IMR-90 (cell line): ENCODE data around the gene LBP. TPM values are rescaled to one million over a fixed set of nuclear protein-coding genes. Genes with fewer than 3 reads are reported as not detected.

ENCODE experiments used
- ATAC-seq: fragments of 200-7000 bp; cut with Tn5 transposase; 2 replicates; pipeline ENCODE4 v1.9.1; 2020; ENCODE audit warnings: low read depth, mild to moderate bottlenecking, moderate library complexity
- BruUV-seq: library from RNA; stranded (reverse); fragments of 400-500 nt; replicated peaks from 2 replicates; lab custom pipeline; 2021; lab: Mats Ljungman, UMichigan
- CTCF ChIA-PET: fragments of 300-600 bp; formaldehyde crosslinking; extraction: SDS; loops from one replicate; lab custom pipeline; 2021; ENCODE audit warnings: antibody characterized with exemption; lab: Yijun Ruan, JAX
- POLR2A ChIA-PET: fragments of 300-600 bp; sonication (Branson Sonifier 250); formaldehyde crosslinking; loops from one replicate; lab custom pipeline; 2022; ENCODE audit warnings: antibody characterized with exemption; ENCODE audit not compliant: unreplicated experiment; lab: Charles Lee
- DNase-seq: peaks from one replicate; pipeline ENCODE4 v3.0.0; 2013
- H2AFZ ChIP-seq: replicated peaks from 2 replicates; pipeline ENCODE3; 2013; ENCODE audit warnings: low read length, mild to moderate bottlenecking; ENCODE audit not compliant: poor library complexity
- H2AK5ac ChIP-seq: 2 replicates; pipeline ENCODE4 v1.6.1; 2013; ENCODE audit warnings: low read depth, low read length, inconsistent platforms
- H2AK9ac ChIP-seq: replicated peaks from 2 replicates; pipeline ENCODE3; 2013; ENCODE audit warnings: mild to moderate bottlenecking, low read depth, low read length, moderate library complexity; ENCODE audit not compliant: poor library complexity
- H2BK120ac ChIP-seq: 2 replicates; pipeline ENCODE4 v1.6.1; 2013; ENCODE audit warnings: low read depth, low read length, inconsistent platforms
- H2BK15ac ChIP-seq: 3 replicates; pipeline ENCODE4 v1.6.1; 2013; ENCODE audit warnings: low read depth, low read length, inconsistent platforms
- H2BK20ac ChIP-seq: 2 replicates; pipeline ENCODE4 v1.6.1; 2013; ENCODE audit warnings: low read depth, mild to moderate bottlenecking, inconsistent platforms, low read length, moderate library complexity
- H2BK5ac ChIP-seq: 2 replicates; pipeline ENCODE4 v1.6.1; 2013; ENCODE audit warnings: mild to moderate bottlenecking, low read depth, low read length, inconsistent platforms; ENCODE audit not compliant: poor library complexity, severe bottlenecking
- H3K14ac ChIP-seq: replicated peaks from 2 replicates; pipeline ENCODE4 v1.6.1; 2013; ENCODE audit warnings: low read depth, low read length, inconsistent platforms
- H3K18ac ChIP-seq: 2 replicates; pipeline ENCODE4 v1.6.1; 2013; ENCODE audit warnings: low read depth, low read length, control low read depth
- H3K23ac ChIP-seq: 2 replicates; pipeline ENCODE4 v1.6.1; 2013; ENCODE audit warnings: low read depth, low read length, inconsistent platforms
- H3K27ac ChIP-seq: 2 replicates; pipeline ENCODE4 v1.5.1; 2013; ENCODE audit warnings: mild to moderate bottlenecking, control low read depth, low read length; ENCODE audit not compliant: insufficient read depth
- H3K27me3 ChIP-seq: 2 replicates; pipeline ENCODE4 v1.6.1; 2013; ENCODE audit warnings: low read length; ENCODE audit not compliant: control insufficient read depth, insufficient read depth
- H3K36me3 ChIP-seq: 2 replicates; pipeline ENCODE4 v1.6.1; 2013; ENCODE audit warnings: low read length, mixed read lengths; ENCODE audit not compliant: control insufficient read depth, insufficient read depth
- H3K4ac ChIP-seq: 2 replicates; pipeline ENCODE4 v1.6.1; 2013; ENCODE audit warnings: low read depth, low read length, inconsistent platforms
- H3K4me1 ChIP-seq: 2 replicates; pipeline ENCODE4 v1.6.1; 2013; ENCODE audit warnings: low read length, mixed read lengths; ENCODE audit not compliant: control insufficient read depth, insufficient read depth
- H3K4me2 ChIP-seq: 2 replicates; pipeline ENCODE4 v1.6.1; 2013; ENCODE audit warnings: low read depth, mild to moderate bottlenecking, control low read depth, low read length, moderate library complexity
- H3K4me3 ChIP-seq: 2 replicates; pipeline ENCODE4 v1.5.1; 2013; ENCODE audit warnings: low read depth, mild to moderate bottlenecking, control low read depth, low read length, moderate library complexity; ENCODE audit not compliant: insufficient read depth
- H3K56ac ChIP-seq: 2 replicates; pipeline ENCODE4 v1.6.1; 2013; ENCODE audit warnings: low read length, inconsistent platforms; ENCODE audit not compliant: insufficient read depth; ENCODE audit errors: extremely low read depth
- H3K79me1 ChIP-seq, 2 experiments: 2 replicates each; pipeline ENCODE4 v1.6.1; 2013; ENCODE audit warnings: low read length in 2 of 2, inconsistent platforms in 1 of 2, low read depth in 1 of 2
- H3K9ac ChIP-seq: 2 replicates; pipeline ENCODE4 v1.6.1; 2013; ENCODE audit warnings: low read depth, low read length, control low read depth
- H3K9me1 ChIP-seq: 2 replicates; pipeline ENCODE4 v1.6.1; 2013; ENCODE audit warnings: low read length, inconsistent platforms; ENCODE audit not compliant: insufficient read depth
- H3K9me3 ChIP-seq: 2 replicates; pipeline ENCODE4 v1.6.1; 2013; ENCODE audit warnings: low read length; ENCODE audit not compliant: control insufficient read depth, insufficient read depth
- H4K20me1 ChIP-seq: 2 replicates; pipeline ENCODE4 v1.6.1; 2013; ENCODE audit warnings: low read length, inconsistent platforms; ENCODE audit not compliant: insufficient read depth
- H4K5ac ChIP-seq: 2 replicates; pipeline ENCODE4 v1.6.1; 2013; ENCODE audit warnings: mild to moderate bottlenecking, low read depth, low read length, control low read depth
- H4K8ac ChIP-seq, 2 experiments: 2 replicates each; pipeline ENCODE4 v1.6.1; 2013; ENCODE audit warnings: low read depth in 2 of 2, low read length in 2 of 2, control low read depth in 1 of 2, inconsistent platforms in 1 of 2
- H4K91ac ChIP-seq: 2 replicates; pipeline ENCODE4 v1.6.1; 2013; ENCODE audit warnings: low read depth, low read length, inconsistent platforms; ENCODE audit not compliant: insufficient read depth
- BHLHE40 ChIP-seq: fragments of 150-350 bp; IDR thresholded peaks from 2 replicates; pipeline ENCODE4 v1.6.1; 2016; ENCODE audit warnings: mild to moderate bottlenecking, low read depth, low read length
- CEBPB ChIP-seq: IDR thresholded peaks from 2 replicates; pipeline ENCODE4 v1.6.1; 2012; ENCODE audit warnings: low read depth, low read length, improper control_type of control experiment
- CHD1 ChIP-seq: IDR thresholded peaks from 2 replicates; pipeline ENCODE4 v1.6.1; 2012; ENCODE audit warnings: low read depth, low read length, improper control_type of control experiment
- CTCF ChIP-seq: conservative IDR thresholded peaks from 2 replicates; pipeline ENCODE4 v1.5.1; 2012; ENCODE audit warnings: mild to moderate bottlenecking, low read depth, low read length, improper control_type of control experiment
- ELK1 ChIP-seq: fragments of 150-350 bp; IDR thresholded peaks from 2 replicates; pipeline ENCODE4 v1.6.1; 2016; ENCODE audit warnings: low read depth, mild to moderate bottlenecking, low read length, moderate library complexity, borderline replicate concordance
- FOS ChIP-seq: fragments of 150-350 bp; IDR thresholded peaks from 2 replicates; pipeline ENCODE4 v1.6.1; 2016; ENCODE audit warnings: low read depth, low read length
- MAFK ChIP-seq: IDR thresholded peaks from 2 replicates; pipeline ENCODE4 v1.6.1; 2012; ENCODE audit warnings: low read depth, low read length, improper control_type of control experiment
- MAZ ChIP-seq: IDR thresholded peaks from 2 replicates; pipeline ENCODE4 v1.6.1; 2012; ENCODE audit warnings: low read depth, mild to moderate bottlenecking, low read length, improper control_type of control experiment, moderate library complexity, borderline replicate concordance
- MXI1 ChIP-seq: IDR thresholded peaks from 2 replicates; pipeline ENCODE4 v1.6.1; 2012; ENCODE audit warnings: low read depth, mild to moderate bottlenecking, low read length, moderate library complexity, borderline replicate concordance
- NFE2L2 ChIP-seq: fragments of 150-350 bp; IDR thresholded peaks from 2 replicates; pipeline ENCODE4 v1.6.1; 2016; ENCODE audit warnings: low read depth, mild to moderate bottlenecking, low read length
- POLR2A ChIP-seq: IDR thresholded peaks from 2 replicates; pipeline ENCODE4 v1.6.1; 2012; ENCODE audit warnings: mild to moderate bottlenecking, low read depth, low read length
- RAD21 ChIP-seq: IDR thresholded peaks from 2 replicates; pipeline ENCODE4 v1.6.1; 2012; ENCODE audit warnings: low read length, improper control_type of control experiment
- RCOR1 ChIP-seq: IDR thresholded peaks from 2 replicates; pipeline ENCODE4 v1.6.1; 2012; ENCODE audit warnings: mild to moderate bottlenecking, low read length, improper control_type of control experiment; ENCODE audit not compliant: insufficient replicate concordance
- RFX5 ChIP-seq: IDR thresholded peaks from 2 replicates; pipeline ENCODE4 v1.8.0; 2012; ENCODE audit warnings: low read depth, mild to moderate bottlenecking, low read length, moderate library complexity
- SMC3 ChIP-seq: fragments of 150-350 bp; IDR thresholded peaks from 2 replicates; pipeline ENCODE4 v1.6.1; 2016; ENCODE audit warnings: low read depth, mild to moderate bottlenecking, antibody characterized with exemption, low read length, moderate library complexity
- USF2 ChIP-seq: fragments of 150-350 bp; IDR thresholded peaks from 2 replicates; pipeline ENCODE4 v1.6.1; 2017; ENCODE audit warnings: mild to moderate bottlenecking, antibody characterized with exemption, low read length, low read depth
- WGBS, 2 experiments: methylation state at CpG; one replicate each; pipeline versions ENCODE4 v1.1.5 to v1.1.7; 2013; ENCODE audit warnings: missing lambda C conversion rate in 2 of 2; ENCODE audit not compliant: insufficient read length in 1 of 2; ENCODE audit errors: extremely low coverage in 2 of 2; 5-methylcytosine and 5-hydroxymethylcytosine counted together
- dilution Hi-C: fragments of 300-500 bp; cut with HindIII; formaldehyde crosslinking; loops from one replicate; pipeline ENCODE4 v1.14.3; 2018; ENCODE audit warnings: low sequenced_read_pairs; ENCODE audit not compliant: unreplicated experiment
- in situ Hi-C: fragments of 300-500 bp; cut with MboI; formaldehyde crosslinking; loops from 3 replicates; pipeline ENCODE4 v1.14.3; 2019; ENCODE audit warnings: low sequenced_read_pairs, inconsistent platforms, mixed read lengths
- intact Hi-C: fragments of 100-400 bp; cut with micrococcal nuclease; formaldehyde crosslinking; loops from 2 replicates; pipeline ENCODE4 v1.10.0; 2022
- polyA plus RNA-seq, 3 experiments: library from polyadenylated mRNA; depleted of rRNA; stranded (reverse); fragments of >200 nt; gene quantifications; 2 replicates each; pipeline ENCODE4 v1.2.3, GENCODE V29; 2012; ENCODE audit warnings: low replicate concordance in 1 of 3
- total RNA-seq: library from RNA; depleted of rRNA; stranded (reverse); fragments of >200 nt; gene quantifications from 2 replicates; pipeline ENCODE4 v1.2.3, GENCODE V29; 2012

LBP gene
- total and polyA plus RNA-seq, 2 of the 4 experiments (the other 2 are of a cell fraction) = not detected

- intact Hi-C loops = no loop called here
- H4K91ac ChIP-seq = no peak overlapping the region
- in situ Hi-C loops = no loop called here
These were observed 29.9 kb upstream of the LBP start for GRCh38 chr20:38316341-38316740.

More at GRCh38 chr20:38316341-38316740, 29.9 kb upstream of the LBP start:
- Histone ChIP-seq H3K4me3 (no peak overlapping the region), H2BK20ac (no peak overlapping the region), H2BK5ac (no peak overlapping the region), H4K8ac (no peak overlapping the region), H3K9me1 (no peaks in the 10 kb centered on the region), H3K36me3 (no peaks in the 10 kb centered on the region), H3K14ac (no peak overlapping the region), H3K79me1 (no peaks in the 10 kb centered on the region), H3K4me2 (no peak overlapping the region), H2AK5ac (no peak overlapping the region; the same call in 1 of the 2 replicates), H4K20me1 (no peaks in the 10 kb centered on the region), H3K4me1 (no peaks in the 10 kb centered on the region), H3K27ac (no peak overlapping the region), H2BK15ac (no peak overlapping the region), H3K18ac (no peak overlapping the region), H3K23ac (no peak overlapping the region), H3K56ac (no peak overlapping the region), H2AK9ac (no peak overlapping the region), H3K9ac (no peak overlapping the region), H2BK120ac (no peak overlapping the region), H4K5ac (no peak overlapping the region), H3K27me3 (peaks cover 35% of the 10 kb centered on the region), H3K4ac (no peak overlapping the region), H3K9me3 (no peaks in the 10 kb centered on the region), H2AFZ (no peak overlapping the region)
- ChIA-PET POLR2A (no interaction called here), CTCF (interaction anchor here (0.6 to 1.3 kb wide), 3 partner anchors 25 to 92 kb away, joined by 3 read pairs; no protein-coding TSS in a partner anchor)
- no CpG with 5 or more reads among the region's 4 CpGs for WGBS, 2 experiments
- dilution Hi-C loops = no loop called here
- DNase-seq = no peak
- BruUV-seq = no TSS peak
- TF ChIP-seq USF2 = no peak
- no peak for TF ChIP-seq MAZ
- no peak for TF ChIP-seq NFE2L2
- TF ChIP-seq POLR2A = no peak
- TF ChIP-seq SMC3 = no peak
- no peak for TF ChIP-seq RAD21
- TF ChIP-seq MXI1 = no peak
- no peak for TF ChIP-seq CEBPB
- no peak for TF ChIP-seq ELK1
- no peak for TF ChIP-seq BHLHE40
- TF ChIP-seq MAFK = no peak
- no peak for TF ChIP-seq RCOR1
- no peak for TF ChIP-seq FOS
- no peak for TF ChIP-seq RFX5
- no peak for TF ChIP-seq CHD1
- TF ChIP-seq CTCF = no peak
- no peak for ATAC-seq
